H1 (cell line): ENCODE results near the gene ZNF726. TPM values are rescaled to one million over a fixed set of nuclear protein-coding genes. Genes with fewer than 3 reads are reported as not detected.

Source experiments
- BCL11A ChIP-seq, 2 experiments: IDR thresholded peaks; one replicate each; pipeline ENCODE4 v1.6.1; 2011; ENCODE audit warnings: low read depth in 2 of 2, low read length in 2 of 2, mild to moderate bottlenecking in 2 of 2
- RFX5 ChIP-seq: IDR thresholded peaks from 2 replicates; pipeline ENCODE4 v1.6.1; 2011; ENCODE audit warnings: low read depth, low read length, improper control_type of control experiment, borderline replicate concordance
- SAP30 ChIP-seq: fragments of 300-600 bp; sonication (generic); IDR thresholded peaks from 2 replicates; pipeline ENCODE4 v1.7.1; 2012; ENCODE audit warnings: low read length, moderate library complexity, mild to moderate bottlenecking, inconsistent platforms; ENCODE audit not compliant: insufficient read depth, insufficient replicate concordance
- SIX5 ChIP-seq: IDR thresholded peaks from 2 replicates; pipeline ENCODE4 v1.6.1; 2011; ENCODE audit warnings: mild to moderate bottlenecking, low read depth, low read length
- SP4 ChIP-seq: IDR thresholded peaks from 2 replicates; pipeline ENCODE4 v1.6.1; 2012; ENCODE audit warnings: low read length, inconsistent platforms
- SRF ChIP-seq: IDR thresholded peaks from 2 replicates; pipeline ENCODE4 v1.6.1; 2011; ENCODE audit warnings: mild to moderate bottlenecking, low read depth, low read length, moderate library complexity
- ZNF274 ChIP-seq: IDR thresholded peaks from 2 replicates; pipeline ENCODE4 v1.7.0; 2012; ENCODE audit warnings: low read length, borderline replicate concordance; ENCODE audit errors: extremely low read depth
- polyA plus RNA-seq, 7 experiments: library from polyadenylated mRNA; depleted of rRNA in 3 of 7; stranded (reverse) in 5 of 7; unstranded in 2 of 7; fragments of >200 nt in 5 of 7; fragments of 200-250 nt in 2 of 7; gene quantifications; 1 replicate in 5 of 7; 2 replicates in 1 of 7; 4 replicates in 1 of 7; pipeline versions ENCODE4 v1.2.1 to v1.2.3, GENCODE V29; 2011 to 2013; ENCODE audit warnings: missing spikeins in 2 of 7, mixed read lengths in 2 of 7
- total RNA-seq: library from RNA; stranded (reverse); fragmentation: NEBNext Ultra II Directional; extraction: Animal tissue kit (Norgen Biotek cat#: 25700); gene quantifications from 2 replicates; pipeline ENCODE4 v1.2.1, GENCODE V29; 2021
- TF ChIP-seq, protein P1 (sequence below): fragments of 300-600 bp; sonication (generic); IDR thresholded peaks from 2 replicates; pipeline ENCODE4 v1.7.1; 2012; ENCODE audit warnings: low read length, moderate library complexity, mild to moderate bottlenecking, inconsistent platforms; ENCODE audit not compliant: insufficient replicate concordance
- TF ChIP-seq, protein P2 (sequence below): IDR thresholded peaks from 2 replicates; pipeline ENCODE4 v1.6.1; 2012; ENCODE audit warnings: inconsistent platforms
- TF ChIP-seq, protein P3 (sequence below): IDR thresholded peaks from 2 replicates; pipeline ENCODE4 v1.6.1; 2011; ENCODE audit warnings: low read length, improper control_type of control experiment

Gene ZNF726
- total and polyA plus RNA-seq, 2 of the 8 experiments (the other 6 are each of a cell fraction or from before 2014, with no cell fraction given) = not detected

DNA sequence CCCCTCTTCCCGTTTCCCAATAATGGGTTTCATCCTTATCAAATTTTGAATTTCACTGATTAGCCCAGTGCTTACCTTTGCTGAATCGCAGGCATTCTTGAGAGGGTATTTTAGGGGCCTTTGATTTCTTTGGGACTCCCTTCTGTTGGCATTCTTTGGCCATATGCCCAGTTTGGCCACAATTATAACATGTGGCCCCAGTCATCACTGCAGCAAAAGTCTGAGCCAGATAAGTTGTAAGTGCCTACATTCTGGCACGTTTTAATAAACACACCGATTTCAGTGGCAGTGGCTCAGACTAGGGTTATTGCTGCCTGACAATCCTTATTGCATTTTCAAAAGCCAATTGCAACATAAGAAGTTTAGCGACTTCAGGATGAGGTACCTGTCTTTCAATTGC is 41.4 kb downstream of the ZNF726 start (continued):
- TF ChIP-seq, protein P1, sequence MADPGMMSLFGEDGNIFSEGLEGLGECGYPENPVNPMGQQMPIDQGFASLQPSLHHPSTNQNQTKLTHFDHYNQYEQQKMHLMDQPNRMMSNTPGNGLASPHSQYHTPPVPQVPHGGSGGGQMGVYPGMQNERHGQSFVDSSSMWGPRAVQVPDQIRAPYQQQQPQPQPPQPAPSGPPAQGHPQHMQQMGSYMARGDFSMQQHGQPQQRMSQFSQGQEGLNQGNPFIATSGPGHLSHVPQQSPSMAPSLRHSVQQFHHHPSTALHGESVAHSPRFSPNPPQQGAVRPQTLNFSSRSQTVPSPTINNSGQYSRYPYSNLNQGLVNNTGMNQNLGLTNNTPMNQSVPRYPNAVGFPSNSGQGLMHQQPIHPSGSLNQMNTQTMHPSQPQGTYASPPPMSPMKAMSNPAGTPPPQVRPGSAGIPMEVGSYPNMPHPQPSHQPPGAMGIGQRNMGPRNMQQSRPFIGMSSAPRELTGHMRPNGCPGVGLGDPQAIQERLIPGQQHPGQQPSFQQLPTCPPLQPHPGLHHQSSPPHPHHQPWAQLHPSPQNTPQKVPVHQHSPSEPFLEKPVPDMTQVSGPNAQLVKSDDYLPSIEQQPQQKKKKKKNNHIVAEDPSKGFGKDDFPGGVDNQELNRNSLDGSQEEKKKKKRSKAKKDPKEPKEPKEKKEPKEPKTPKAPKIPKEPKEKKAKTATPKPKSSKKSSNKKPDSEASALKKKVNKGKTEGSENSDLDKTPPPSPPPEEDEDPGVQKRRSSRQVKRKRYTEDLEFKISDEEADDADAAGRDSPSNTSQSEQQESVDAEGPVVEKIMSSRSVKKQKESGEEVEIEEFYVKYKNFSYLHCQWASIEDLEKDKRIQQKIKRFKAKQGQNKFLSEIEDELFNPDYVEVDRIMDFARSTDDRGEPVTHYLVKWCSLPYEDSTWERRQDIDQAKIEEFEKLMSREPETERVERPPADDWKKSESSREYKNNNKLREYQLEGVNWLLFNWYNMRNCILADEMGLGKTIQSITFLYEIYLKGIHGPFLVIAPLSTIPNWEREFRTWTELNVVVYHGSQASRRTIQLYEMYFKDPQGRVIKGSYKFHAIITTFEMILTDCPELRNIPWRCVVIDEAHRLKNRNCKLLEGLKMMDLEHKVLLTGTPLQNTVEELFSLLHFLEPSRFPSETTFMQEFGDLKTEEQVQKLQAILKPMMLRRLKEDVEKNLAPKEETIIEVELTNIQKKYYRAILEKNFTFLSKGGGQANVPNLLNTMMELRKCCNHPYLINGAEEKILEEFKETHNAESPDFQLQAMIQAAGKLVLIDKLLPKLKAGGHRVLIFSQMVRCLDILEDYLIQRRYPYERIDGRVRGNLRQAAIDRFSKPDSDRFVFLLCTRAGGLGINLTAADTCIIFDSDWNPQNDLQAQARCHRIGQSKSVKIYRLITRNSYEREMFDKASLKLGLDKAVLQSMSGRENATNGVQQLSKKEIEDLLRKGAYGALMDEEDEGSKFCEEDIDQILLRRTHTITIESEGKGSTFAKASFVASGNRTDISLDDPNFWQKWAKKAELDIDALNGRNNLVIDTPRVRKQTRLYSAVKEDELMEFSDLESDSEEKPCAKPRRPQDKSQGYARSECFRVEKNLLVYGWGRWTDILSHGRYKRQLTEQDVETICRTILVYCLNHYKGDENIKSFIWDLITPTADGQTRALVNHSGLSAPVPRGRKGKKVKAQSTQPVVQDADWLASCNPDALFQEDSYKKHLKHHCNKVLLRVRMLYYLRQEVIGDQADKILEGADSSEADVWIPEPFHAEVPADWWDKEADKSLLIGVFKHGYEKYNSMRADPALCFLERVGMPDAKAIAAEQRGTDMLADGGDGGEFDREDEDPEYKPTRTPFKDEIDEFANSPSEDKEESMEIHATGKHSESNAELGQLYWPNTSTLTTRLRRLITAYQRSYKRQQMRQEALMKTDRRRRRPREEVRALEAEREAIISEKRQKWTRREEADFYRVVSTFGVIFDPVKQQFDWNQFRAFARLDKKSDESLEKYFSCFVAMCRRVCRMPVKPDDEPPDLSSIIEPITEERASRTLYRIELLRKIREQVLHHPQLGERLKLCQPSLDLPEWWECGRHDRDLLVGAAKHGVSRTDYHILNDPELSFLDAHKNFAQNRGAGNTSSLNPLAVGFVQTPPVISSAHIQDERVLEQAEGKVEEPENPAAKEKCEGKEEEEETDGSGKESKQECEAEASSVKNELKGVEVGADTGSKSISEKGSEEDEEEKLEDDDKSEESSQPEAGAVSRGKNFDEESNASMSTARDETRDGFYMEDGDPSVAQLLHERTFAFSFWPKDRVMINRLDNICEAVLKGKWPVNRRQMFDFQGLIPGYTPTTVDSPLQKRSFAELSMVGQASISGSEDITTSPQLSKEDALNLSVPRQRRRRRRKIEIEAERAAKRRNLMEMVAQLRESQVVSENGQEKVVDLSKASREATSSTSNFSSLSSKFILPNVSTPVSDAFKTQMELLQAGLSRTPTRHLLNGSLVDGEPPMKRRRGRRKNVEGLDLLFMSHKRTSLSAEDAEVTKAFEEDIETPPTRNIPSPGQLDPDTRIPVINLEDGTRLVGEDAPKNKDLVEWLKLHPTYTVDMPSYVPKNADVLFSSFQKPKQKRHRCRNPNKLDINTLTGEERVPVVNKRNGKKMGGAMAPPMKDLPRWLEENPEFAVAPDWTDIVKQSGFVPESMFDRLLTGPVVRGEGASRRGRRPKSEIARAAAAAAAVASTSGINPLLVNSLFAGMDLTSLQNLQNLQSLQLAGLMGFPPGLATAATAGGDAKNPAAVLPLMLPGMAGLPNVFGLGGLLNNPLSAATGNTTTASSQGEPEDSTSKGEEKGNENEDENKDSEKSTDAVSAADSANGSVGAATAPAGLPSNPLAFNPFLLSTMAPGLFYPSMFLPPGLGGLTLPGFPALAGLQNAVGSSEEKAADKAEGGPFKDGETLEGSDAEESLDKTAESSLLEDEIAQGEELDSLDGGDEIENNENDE = no peak
- TF ChIP-seq BCL11A (IDR thresholded peaks at IDR 0.05; ENCODE audit: low read depth in 2 of 2, low read length in 2 of 2) = no peak
- TF ChIP-seq SIX5 = no peak
- TF ChIP-seq SAP30 = no peak
- TF ChIP-seq, protein P2, sequence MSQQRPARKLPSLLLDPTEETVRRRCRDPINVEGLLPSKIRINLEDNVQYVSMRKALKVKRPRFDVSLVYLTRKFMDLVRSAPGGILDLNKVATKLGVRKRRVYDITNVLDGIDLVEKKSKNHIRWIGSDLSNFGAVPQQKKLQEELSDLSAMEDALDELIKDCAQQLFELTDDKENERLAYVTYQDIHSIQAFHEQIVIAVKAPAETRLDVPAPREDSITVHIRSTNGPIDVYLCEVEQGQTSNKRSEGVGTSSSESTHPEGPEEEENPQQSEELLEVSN = no peak
- TF ChIP-seq SP4 = no peak
- TF ChIP-seq, protein P3, sequence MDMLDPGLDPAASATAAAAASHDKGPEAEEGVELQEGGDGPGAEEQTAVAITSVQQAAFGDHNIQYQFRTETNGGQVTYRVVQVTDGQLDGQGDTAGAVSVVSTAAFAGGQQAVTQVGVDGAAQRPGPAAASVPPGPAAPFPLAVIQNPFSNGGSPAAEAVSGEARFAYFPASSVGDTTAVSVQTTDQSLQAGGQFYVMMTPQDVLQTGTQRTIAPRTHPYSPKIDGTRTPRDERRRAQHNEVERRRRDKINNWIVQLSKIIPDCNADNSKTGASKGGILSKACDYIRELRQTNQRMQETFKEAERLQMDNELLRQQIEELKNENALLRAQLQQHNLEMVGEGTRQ = no peak
- TF ChIP-seq SRF = no peak
- no peak for TF ChIP-seq ZNF274
- TF ChIP-seq RFX5 = no peak
